ENCODE results near the gene PITRM1.

DNA sequence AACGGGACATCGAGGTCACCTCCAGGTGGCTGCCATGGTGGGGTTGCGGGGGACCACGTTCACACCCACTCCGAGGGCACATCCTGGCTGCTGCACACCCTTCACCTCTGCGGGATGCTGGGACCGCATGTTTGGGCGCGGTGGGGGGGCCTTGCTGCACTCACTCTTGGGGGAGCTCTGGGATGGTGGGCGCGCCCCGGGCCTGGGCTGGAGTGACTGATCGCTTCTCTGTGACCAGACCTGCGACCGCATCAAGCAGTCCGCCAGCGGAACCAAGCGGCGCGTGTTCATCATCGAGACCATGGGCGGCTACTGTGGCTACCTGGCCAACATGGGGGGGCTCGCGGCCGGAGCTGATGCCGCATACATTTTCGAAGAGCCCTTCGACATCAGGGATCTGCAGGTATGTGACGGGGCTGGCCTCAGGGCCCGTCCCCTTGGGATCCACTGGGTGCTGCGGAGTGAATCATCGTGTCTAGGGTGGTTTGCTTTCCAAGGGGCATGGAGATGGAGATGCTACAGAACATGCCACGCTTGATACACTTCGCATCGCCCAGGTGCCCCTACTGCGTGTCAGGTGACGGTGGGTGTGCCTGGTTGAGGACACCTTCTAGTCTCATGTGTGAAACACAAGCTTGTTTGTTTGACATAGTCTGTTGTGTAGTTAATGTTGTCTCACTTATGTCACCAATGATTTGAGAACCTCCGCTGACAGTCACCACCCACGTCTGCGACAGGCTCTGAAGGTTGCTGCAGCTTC lies 42.8 kb downstream of the PITRM1 start:
- TF ChIP-seq, protein P1, sequence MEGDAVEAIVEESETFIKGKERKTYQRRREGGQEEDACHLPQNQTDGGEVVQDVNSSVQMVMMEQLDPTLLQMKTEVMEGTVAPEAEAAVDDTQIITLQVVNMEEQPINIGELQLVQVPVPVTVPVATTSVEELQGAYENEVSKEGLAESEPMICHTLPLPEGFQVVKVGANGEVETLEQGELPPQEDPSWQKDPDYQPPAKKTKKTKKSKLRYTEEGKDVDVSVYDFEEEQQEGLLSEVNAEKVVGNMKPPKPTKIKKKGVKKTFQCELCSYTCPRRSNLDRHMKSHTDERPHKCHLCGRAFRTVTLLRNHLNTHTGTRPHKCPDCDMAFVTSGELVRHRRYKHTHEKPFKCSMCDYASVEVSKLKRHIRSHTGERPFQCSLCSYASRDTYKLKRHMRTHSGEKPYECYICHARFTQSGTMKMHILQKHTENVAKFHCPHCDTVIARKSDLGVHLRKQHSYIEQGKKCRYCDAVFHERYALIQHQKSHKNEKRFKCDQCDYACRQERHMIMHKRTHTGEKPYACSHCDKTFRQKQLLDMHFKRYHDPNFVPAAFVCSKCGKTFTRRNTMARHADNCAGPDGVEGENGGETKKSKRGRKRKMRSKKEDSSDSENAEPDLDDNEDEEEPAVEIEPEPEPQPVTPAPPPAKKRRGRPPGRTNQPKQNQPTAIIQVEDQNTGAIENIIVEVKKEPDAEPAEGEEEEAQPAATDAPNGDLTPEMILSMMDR (IDR thresholded peaks at IDR 0.05), result no peak
- TF ChIP-seq POLR2AphosphoS5 (IDR thresholded peaks at IDR 0.05), result no peak
- no peak for TF ChIP-seq POLR2A (IDR thresholded peaks at IDR 0.05)
- no peak for TF ChIP-seq EP300 (IDR thresholded peaks at IDR 0.05)
